ENCODE measurements around the gene RAD9A.

The RAD9A gene

GRCh38 chr11:67429038-67429668 lies 37.4 kb downstream of the RAD9A start:
- DNase-seq: no peak

- DNase-seq: no peak
Measured at GRCh38 chr11:67429722-67430121, 37.9 kb downstream of the RAD9A start.

DNA sequence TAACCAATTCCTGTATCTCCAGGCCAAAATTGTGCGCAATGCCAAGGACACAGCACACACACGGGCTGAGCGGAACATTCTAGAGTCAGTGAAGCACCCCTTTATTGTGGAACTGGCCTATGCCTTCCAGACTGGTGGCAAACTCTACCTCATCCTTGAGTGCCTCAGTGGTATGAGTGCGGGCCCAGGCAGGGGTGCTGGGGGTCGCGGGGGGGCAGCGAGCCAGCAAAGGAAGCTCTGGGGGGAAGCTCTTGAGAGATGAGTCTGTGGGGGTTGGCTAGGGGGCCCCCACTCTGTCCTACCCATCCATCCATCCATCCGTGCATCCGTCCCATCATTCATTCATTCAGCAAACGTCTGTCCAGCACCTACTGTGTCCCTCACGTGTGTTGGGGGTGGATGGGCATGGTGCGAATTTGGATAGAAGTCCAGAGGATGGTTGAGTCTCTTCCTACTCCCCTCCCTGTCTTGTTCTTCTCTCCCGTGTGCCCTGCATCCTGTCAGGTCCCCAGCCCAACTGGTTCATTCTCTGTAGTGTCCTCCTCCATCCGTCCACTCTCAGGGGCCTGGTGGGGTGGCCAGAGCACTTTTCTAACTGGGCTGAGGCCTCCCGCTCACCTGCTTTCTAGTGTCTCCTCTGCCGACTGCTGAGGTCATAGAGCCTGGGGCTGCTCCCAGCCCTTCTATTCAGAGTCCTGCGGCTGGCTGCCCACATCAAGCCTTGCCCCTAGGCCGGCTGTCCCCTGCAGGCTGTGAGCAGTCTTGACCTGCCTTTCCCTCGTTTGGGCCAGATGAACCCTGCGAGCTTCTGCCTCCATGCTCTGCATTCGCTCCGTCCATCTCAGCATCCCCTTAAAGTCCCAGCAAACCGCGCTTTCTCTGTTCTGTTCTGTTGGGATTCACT lies 39.8 kb downstream of the RAD9A start:
- DNase-seq: no peak

DNA sequence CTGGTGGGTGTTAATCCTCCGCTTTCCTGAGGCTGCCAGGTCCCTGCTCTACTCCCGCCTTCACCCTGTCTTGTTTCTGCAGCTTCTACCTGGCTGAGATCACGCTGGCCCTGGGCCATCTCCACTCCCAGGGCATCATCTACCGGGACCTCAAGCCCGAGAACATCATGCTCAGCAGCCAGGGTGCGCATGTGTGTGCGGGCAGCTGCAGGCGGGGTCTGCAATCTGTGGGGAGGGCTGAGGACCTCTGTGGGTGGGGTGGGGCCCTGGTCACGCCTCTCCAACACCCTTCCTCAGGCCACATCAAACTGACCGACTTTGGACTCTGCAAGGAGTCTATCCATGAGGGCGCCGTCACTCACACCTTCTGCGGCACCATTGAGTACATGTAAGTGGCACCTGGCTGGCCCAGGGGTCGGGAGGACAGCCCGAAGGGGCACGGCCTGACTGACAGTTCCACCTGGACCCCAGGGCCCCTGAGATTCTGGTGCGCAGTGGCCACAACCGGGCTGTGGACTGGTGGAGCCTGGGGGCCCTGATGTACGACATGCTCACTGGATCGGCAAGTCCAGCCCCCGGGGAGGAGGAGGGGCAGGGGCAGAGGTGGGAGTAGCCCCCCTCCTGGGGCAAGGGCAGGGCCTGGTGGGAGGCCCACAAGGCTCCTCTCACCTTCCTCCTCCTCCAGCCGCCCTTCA lies 41.0 kb downstream of the RAD9A start:
- no peak for DNase-seq

DNA sequence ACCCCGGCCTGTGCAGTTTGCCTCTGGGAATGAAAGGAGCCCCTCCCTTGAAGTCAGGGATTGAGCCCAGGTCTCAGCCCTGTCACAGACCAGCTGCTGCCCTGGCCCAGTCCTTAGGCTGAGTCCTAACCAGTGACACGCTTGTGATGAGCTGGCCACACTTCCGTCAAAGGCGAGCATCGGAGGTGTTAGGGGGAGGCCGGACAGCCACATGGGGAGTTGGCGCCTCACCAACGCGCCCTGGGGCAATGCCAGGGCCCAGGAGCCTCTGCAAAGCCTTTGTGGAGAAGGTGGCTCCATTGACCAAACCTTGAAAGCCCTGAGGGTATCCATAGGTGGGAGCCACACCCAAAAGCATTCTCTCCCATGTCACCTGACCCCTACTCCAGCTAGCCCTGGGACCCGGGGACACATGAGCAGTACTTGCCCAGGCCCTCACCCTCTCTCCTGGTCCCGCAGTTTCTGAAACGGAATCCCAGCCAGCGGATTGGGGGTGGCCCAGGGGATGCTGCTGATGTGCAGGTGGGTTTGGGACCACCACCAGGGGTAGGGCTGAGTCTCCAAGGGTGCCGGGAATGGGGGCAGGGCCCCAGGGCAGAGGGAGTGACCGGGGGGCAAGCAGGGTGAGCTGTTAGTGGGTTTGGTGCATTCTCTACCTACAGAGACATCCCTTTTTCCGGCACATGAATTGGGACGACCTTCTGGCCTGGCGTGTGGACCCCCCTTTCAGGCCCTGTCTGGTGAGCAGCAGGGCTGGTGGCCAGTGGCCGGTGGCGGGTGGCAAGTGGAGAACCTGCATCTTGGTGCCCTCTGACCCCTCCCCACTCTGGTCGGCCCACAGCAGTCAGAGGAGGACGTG lies 42.0 kb downstream of the RAD9A start:
- DNase-seq: no peak

- DNase-seq: no peak
Measured at GRCh38 chr11:67434395-67434881, 42.7 kb downstream of the RAD9A start.

- no peak for DNase-seq
Measured at GRCh38 chr11:67435031-67435726, 43.4 kb downstream of the RAD9A start.

DNA sequence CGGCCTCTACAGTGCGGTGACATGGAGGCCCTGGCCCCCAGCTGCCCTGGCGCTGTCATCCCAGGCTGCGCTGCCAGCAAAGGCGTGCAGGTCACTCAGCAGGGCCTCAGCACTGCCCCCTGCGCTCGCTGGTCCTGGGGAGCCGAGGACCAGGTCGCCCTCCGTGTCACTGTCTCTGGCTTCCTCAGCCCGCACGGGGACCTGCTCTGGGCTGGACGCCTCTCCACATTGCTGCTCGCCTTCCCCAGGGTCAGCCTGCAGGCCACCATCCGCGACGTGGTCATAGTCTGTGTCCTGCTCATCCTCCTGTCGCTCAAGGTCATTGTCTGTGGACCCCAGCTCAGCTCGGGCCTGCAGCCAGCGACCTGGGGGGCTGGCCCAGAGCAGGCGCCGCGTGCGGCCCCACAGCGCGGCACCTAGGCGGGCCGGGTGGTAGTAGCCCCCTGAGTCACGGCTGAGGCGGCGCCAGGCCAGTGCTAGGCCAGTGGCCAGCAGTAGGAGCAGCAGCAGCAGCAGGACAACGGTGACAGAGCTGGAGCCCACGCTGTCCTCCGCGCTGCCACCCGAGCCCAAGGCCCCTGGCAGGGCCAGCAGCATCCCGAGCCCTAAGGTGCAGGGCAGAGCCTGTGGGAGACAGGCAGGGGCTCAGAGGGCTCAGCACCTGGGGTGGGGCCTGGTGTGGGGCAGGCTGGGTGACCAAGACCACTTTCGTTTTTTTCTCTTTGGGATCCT lies 44.1 kb downstream of the RAD9A start:
- no peak for DNase-seq

DNA sequence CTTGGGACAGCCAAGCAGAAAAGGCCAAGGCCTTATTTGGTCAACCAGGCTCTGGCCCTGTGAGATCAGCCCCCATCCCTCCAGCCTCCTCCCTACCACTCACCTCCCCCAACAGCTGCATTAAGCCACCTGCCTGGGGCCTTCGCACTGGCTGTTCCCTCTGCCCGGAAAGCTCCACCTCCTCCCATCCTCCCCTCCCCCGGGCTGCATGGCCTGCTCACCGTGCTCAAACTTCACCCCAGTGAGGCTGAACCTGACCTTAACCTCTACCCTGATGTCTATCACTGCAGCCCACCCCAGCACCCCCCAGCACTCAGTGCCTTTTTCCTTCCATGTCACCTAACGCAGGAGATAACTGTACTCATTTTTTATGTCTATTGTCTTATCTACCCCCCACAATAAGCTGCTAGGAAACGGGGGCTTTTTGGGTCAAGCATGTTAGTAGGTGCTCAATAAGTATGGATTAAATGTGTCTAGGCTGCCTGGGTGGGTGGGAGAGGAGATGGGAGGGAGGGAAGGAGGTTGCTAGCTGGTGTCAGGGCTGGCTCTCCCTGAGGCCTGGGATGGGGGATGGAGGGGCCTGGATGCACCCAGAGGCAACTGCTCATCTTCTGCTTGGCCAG lies 44.8 kb downstream of the RAD9A start:
- no peak for DNase-seq

DNA sequence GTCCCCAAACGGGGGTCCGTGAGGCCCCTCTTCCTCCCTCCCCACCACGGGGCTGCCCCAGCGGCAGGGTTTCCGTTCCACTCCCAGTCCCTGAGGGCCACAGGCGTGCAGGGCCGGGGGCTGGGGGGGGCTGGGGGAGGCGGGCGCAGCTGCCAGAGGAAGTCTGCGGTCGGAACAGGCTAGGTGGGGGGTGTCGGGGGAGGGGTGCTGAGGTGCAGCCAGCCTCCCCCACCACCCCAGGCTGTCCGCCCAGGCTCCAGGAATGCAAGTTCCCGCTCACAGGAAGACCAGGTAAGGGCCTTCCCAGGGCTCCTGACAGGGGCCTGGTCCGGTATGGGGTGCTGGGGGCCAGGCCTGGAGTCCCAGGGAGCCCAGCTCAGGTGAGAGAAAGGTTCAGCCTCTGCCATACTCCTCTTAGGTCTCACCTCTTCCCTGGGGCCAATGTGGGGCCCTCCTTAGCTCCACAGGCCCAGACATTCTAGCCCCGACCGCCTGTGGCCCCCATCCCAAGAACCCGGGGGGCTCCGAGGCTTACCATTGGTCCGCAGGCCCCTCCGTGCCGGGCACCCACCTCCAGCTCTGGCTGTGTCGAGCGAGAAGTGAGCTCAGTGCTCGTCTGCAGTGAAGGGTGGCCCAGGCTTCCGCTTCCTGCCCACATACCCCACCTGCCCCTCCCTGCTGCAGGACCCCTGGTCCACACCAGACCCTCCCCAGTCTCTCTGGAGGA lies 45.5 kb downstream of the RAD9A start, which contains the start of gene PTPRCAP:
Gene PTPRCAP, minus strand, starts transcription at position 601 of the 727 bp plus-strand sequence. Its CDS starts 63 bp downstream, at position 538.
- DNase-seq: no peak

- DNase-seq: no peak
Measured at GRCh38 chr11:67437809-67438157, 46.0 kb downstream of the RAD9A start.

- no peak for DNase-seq
Measured at GRCh38 chr11:67438158-67438902, 46.5 kb downstream of the RAD9A start.

DNA sequence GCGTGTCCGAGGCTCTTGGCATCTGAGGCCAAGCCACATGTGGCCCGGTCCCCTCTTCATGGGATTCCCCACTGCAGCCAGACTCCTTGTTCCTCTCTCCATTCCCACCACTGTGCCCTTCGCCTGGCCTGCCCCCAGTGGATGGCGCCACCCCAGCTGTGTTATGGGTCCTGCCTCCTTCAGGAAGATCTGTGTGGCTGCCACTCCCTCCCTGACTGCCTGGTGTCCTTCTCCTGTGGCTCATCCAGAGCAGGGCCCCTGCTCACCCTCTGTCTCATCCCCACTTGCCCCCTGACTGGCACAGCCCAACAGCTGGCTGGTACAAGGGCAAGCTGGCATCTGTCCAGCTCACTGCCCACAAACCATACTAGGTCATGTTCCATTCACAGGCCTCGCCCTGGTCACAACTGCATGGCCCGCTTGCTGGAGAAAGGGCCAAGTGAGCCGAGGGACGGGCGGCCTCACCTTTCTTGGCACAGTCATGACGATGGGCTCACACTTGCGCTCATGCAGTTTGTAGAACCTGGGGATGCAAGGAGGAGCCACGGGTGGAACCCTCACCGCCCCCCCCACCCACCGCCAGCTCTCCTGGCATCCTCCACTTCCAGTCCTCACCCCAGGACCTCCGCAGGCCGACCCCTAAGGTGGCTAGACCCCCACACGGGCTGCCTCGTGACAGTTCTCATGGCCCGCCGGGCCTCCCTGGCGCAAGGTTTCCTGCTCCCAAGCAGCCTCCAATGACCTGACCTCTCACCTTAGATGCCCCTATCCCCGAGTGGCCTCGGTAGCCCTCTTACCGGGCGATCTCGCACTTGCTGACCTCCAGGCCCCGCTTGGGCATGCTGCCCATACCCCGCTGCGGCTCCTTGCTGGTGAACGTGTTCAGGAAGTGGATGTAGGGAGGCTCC lies 47.8 kb downstream of the RAD9A start:
- no peak for DNase-seq

DNA sequence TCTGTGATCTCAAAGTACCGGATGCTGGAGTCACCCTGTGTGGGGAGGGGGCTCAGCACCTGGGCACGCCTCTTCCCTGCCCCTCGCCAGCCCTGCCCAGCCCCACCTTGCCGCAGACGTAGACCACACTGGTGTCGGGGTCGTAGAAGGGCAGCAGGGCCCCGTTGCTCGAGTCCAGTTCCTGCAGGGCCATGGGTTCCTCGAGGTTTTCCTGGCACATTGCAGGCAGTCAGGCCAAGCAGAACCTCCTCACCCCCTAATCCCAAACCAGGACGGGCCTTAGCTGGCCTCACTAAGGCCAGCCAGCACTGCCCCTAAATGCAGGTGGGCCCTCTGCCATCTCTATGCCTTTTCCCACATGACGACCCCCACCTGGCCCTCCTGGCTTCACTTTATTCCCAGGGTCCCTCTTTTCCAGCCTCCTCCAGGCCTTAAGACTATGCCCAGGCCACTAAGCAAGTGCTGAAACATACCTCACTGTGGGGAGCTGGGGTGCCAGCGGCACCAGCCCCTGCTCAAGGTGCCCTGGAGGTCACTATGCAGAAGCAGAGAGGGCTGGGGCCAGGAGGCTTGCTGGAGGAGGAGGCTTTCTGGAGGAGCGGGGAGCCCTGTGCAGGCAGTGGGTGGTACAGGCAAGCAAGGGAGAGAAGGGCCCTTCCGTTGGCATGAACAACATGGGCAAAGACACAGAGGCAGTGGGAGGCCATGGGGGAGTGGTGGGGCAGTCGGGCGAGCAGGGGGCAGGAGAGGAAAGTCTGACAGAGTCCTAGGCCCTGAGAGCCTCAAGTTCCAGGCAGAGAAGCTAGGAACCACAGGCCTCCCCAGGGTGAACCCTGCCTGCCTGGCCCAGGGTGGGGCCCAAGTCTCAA lies 48.7 kb downstream of the RAD9A start:
- no peak for DNase-seq

DNA sequence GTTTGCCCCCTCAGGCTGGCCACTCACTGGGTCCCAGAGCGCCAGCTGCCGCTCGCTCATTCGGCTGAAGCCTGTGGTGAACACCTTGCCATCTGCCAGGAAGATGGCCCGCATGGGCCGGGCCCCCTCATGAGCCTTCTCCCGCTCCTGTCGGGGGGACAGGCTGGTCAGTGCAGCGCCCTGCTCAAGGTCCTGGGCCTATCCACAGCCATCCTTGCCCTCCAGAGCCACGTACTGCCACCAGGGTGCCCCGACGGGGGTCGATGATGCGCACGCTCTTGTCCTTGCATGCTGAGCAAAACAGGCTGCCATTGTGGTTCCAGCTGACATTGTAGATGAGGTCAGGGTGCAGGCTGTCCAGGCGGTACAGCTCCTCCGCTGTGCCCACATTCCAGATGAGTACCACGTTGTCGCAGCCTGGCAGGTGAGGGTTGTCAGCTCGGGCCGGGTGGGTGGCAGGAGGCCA lies 49.3 kb downstream of the RAD9A start:
- DNase-seq: no peak

DNA sequence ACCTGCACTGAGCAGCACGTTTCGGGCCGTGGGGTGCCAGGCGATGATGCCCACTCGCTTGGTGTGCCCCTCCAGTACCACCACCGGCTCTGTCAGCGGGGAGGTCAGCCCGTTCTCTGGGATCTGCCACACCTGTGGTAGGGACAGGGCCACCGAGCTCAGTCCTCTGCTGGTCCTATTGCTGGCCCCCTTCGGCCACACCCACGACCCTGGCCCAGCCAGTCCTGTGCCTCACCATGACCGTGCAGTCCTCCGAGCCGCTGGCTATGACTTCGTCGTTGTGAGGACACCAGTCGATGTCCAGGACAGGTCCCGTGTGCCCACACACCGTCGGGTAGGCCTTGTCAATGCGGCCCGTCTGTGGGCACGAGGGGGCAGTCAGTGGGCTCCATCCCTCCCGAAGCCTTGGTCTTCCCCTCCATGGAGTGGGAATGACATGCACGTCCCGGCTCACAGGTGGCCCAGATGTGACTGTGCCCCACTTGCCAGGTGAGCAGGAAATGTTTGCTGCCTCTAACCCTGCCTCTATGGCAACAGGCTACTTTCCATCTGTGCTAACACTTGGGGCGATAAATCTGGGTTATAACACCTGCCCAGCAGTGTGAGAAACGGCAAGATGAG lies 50.1 kb downstream of the RAD9A start:
- no peak for DNase-seq
